WTC11 (cell line): ENCODE results near the gene ADAM19. TPM values are rescaled to one million over a fixed set of nuclear protein-coding genes. Genes with fewer than 3 reads are reported as not detected.

Source experiments
- ATAC-seq: fragments of 200-7000 bp; cut with Tn5 transposase; 2 replicates; pipeline ENCODE4 v1.10.0; 2021; ENCODE audit warnings: mild to moderate bottlenecking, moderate library complexity
- CTCF ChIA-PET: fragments of 300-600 bp; sonication (Branson Sonifier 250); formaldehyde crosslinking; loops from one replicate; lab custom pipeline; 2021; ENCODE audit warnings: antibody characterized with exemption; lab: Charles Lee
- POLR2A ChIA-PET: fragments of 350-600 bp; sonication (Branson Sonifier 250); formaldehyde crosslinking; loops from one replicate; lab custom pipeline; 2021; ENCODE audit warnings: antibody characterized with exemption; lab: Charles Lee
- DNase-seq: peaks from one replicate; pipeline ENCODE4 v3.0.0; 2021; ENCODE audit warnings: low spot score
- H3K27ac Mint-ChIP-seq: 2 replicates; pipeline ENCODE4 v1.8.0; 2021; ENCODE audit warnings: mixed read lengths
- H3K27me3 Mint-ChIP-seq: 2 replicates; pipeline ENCODE4 v1.8.0; 2021; ENCODE audit warnings: low read depth, mild to moderate bottlenecking, moderate library complexity, mixed read lengths
- H3K36me3 Mint-ChIP-seq: 2 replicates; pipeline ENCODE4 v1.8.0; 2021; ENCODE audit warnings: mixed read lengths
- H3K4me1 Mint-ChIP-seq: 2 replicates; pipeline ENCODE4 v1.8.0; 2022; ENCODE audit warnings: mixed read lengths
- H3K4me3 Mint-ChIP-seq: 2 replicates; pipeline ENCODE4 v1.8.0; 2021; ENCODE audit warnings: mild to moderate bottlenecking, moderate library complexity, mixed read lengths
- H3K9me3 Mint-ChIP-seq: 2 replicates; pipeline ENCODE4 v1.8.0; 2021; ENCODE audit warnings: mixed read lengths
- CBFB ChIP-seq: sonication (generic); formaldehyde crosslinking; IDR thresholded peaks from 2 replicates; pipeline ENCODE4 v1.8.1; 2022; ENCODE audit warnings: mild to moderate bottlenecking, low read depth, missing genetic modification reagents
- CREB1 ChIP-seq: sonication (generic); formaldehyde crosslinking; IDR thresholded peaks from 2 replicates; pipeline ENCODE4 v1.8.0; 2023; ENCODE audit warnings: mild to moderate bottlenecking, missing genetic modification reagents
- E2F1 ChIP-seq: sonication (generic); formaldehyde crosslinking; IDR thresholded peaks from 2 replicates; pipeline ENCODE4 v1.8.0; 2022; ENCODE audit warnings: mild to moderate bottlenecking, missing genetic modification reagents
- ELF4 ChIP-seq: sonication (generic); formaldehyde crosslinking; IDR thresholded peaks from 2 replicates; pipeline ENCODE4 v1.8.1; 2022; ENCODE audit warnings: low read depth, mild to moderate bottlenecking, moderate library complexity, missing genetic modification reagents
- ETV6 ChIP-seq: sonication (generic); formaldehyde crosslinking; IDR thresholded peaks from 2 replicates; pipeline ENCODE4 v1.8.1; 2022; ENCODE audit warnings: mild to moderate bottlenecking, missing genetic modification reagents
- GABPB1 ChIP-seq: sonication (generic); formaldehyde crosslinking; IDR thresholded peaks from 2 replicates; pipeline ENCODE4 v1.8.1; 2023; ENCODE audit warnings: mild to moderate bottlenecking, missing genetic modification reagents
- PREB ChIP-seq: sonication (generic); formaldehyde crosslinking; IDR thresholded peaks from 2 replicates; pipeline ENCODE4 v1.8.1; 2022; ENCODE audit warnings: mild to moderate bottlenecking, missing genetic modification reagents, moderate library complexity, borderline replicate concordance
- TP53 ChIP-seq: sonication (generic); formaldehyde crosslinking; IDR thresholded peaks from 2 replicates; pipeline ENCODE4 v1.8.1; 2023; ENCODE audit warnings: mild to moderate bottlenecking, missing genetic modification reagents
- ZBTB21 ChIP-seq: sonication (generic); formaldehyde crosslinking; IDR thresholded peaks from 2 replicates; pipeline ENCODE4 v1.8.1; 2023; ENCODE audit warnings: mild to moderate bottlenecking, missing genetic modification reagents, borderline replicate concordance
- ZNF416 ChIP-seq: fragments of 250-450 bp; sonication (Bioruptor Pico); IDR thresholded peaks from 2 replicates; pipeline ENCODE4 v1.9.0; 2021; ENCODE audit warnings: mild to moderate bottlenecking, inconsistent platforms
- total RNA-seq: library from RNA; stranded (reverse); gene quantifications from 3 replicates; pipeline ENCODE4 v1.2.3, GENCODE V29; 2021
- TF ChIP-seq, protein P1 (sequence below): sonication (generic); formaldehyde crosslinking; IDR thresholded peaks from 2 replicates; pipeline ENCODE4 v1.8.1; 2023; ENCODE audit warnings: mild to moderate bottlenecking, missing genetic modification reagents, moderate library complexity
- TF ChIP-seq, protein P2 (sequence below): fragments of 250-450 bp; sonication (Bioruptor Pico); IDR thresholded peaks from 2 replicates; pipeline ENCODE4 v1.8.0; 2021; ENCODE audit warnings: mild to moderate bottlenecking
- TF ChIP-seq, protein P3 (sequence below): sonication (generic); formaldehyde crosslinking; conservative IDR thresholded peaks from 2 replicates; pipeline ENCODE4 v1.8.1; 2022; ENCODE audit warnings: mild to moderate bottlenecking, missing genetic modification reagents
- TF ChIP-seq, protein P4 (sequence below): fragments of 200-600 bp; IDR thresholded peaks from 2 replicates; pipeline ENCODE4 v1.8.0; 2022; ENCODE audit warnings: antibody characterized with exemption
- TF ChIP-seq, protein P5 (sequence below): sonication (generic); formaldehyde crosslinking; IDR thresholded peaks from 2 replicates; pipeline ENCODE4 v1.8.0; 2023; ENCODE audit warnings: mild to moderate bottlenecking, missing genetic modification reagents
- TF ChIP-seq, protein P6 (sequence below): sonication (generic); formaldehyde crosslinking; IDR thresholded peaks from 2 replicates; pipeline ENCODE4 v1.8.0; 2022; ENCODE audit warnings: mild to moderate bottlenecking, missing genetic modification reagents

The ADAM19 gene
- total RNA-seq, 1 experiment from 2014 or later = 28.6 TPM

DNA sequence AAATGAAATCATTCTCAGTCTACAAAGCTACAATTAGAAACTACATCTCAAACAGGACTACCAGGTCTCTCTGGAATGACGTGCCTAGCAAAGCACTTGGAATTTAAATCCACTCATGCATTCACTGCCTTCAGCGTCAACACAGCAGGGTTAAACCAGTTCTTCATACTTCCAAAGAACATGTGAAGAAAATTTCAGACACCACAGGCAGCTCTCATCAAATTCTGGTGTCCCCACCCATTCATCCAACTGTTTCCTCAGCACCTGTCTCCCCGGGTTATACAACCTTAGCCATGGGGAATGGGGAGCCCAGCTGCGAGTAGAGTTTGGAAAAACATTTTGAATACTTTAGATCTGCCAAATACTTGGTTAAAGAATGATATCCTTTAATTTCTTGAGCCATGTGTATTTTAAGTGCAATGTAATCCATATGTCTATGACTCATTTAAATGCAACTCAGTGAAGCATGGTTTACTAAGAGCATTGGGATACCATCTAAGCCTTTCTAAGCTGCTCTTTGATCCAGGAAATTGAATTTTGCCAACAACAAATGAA is 17.5 kb downstream of the ADAM19 start (continued):
- TF ChIP-seq ZBTB21 (CRISPR knock-in tag) (no peak), CBFB (no peak), ELF4 (CRISPR knock-in tag) (no peak), TP53 (no peak), ETV6 (CRISPR knock-in tag) (no peak)
- TF ChIP-seq, protein P1, sequence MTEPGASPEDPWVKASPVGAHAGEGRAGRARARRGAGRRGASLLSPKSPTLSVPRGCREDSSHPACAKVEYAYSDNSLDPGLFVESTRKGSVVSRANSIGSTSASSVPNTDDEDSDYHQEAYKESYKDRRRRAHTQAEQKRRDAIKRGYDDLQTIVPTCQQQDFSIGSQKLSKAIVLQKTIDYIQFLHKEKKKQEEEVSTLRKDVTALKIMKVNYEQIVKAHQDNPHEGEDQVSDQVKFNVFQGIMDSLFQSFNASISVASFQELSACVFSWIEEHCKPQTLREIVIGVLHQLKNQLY (CRISPR knock-in tag) = no peak
- TF ChIP-seq, protein P2, sequence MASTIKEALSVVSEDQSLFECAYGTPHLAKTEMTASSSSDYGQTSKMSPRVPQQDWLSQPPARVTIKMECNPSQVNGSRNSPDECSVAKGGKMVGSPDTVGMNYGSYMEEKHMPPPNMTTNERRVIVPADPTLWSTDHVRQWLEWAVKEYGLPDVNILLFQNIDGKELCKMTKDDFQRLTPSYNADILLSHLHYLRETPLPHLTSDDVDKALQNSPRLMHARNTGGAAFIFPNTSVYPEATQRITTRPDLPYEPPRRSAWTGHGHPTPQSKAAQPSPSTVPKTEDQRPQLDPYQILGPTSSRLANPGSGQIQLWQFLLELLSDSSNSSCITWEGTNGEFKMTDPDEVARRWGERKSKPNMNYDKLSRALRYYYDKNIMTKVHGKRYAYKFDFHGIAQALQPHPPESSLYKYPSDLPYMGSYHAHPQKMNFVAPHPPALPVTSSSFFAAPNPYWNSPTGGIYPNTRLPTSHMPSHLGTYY (CRISPR knock-in tag) = no peak

GRCh38 chr5:157556615-157557418 is 18.8 kb downstream of the ADAM19 start:
- no peak overlapping the region for H3K27ac Mint-ChIP-seq
- TF ChIP-seq CREB1 (CRISPR knock-in tag) = no peak
- no peak for TF ChIP-seq GABPB1 (CRISPR knock-in tag)
- TF ChIP-seq, protein P3, sequence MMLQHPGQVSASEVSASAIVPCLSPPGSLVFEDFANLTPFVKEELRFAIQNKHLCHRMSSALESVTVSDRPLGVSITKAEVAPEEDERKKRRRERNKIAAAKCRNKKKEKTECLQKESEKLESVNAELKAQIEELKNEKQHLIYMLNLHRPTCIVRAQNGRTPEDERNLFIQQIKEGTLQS = no peak
- no peak for TF ChIP-seq PREB (CRISPR knock-in tag)
- no peak for TF ChIP-seq ZNF416 (CRISPR knock-in tag)
- TF ChIP-seq, protein P4, sequence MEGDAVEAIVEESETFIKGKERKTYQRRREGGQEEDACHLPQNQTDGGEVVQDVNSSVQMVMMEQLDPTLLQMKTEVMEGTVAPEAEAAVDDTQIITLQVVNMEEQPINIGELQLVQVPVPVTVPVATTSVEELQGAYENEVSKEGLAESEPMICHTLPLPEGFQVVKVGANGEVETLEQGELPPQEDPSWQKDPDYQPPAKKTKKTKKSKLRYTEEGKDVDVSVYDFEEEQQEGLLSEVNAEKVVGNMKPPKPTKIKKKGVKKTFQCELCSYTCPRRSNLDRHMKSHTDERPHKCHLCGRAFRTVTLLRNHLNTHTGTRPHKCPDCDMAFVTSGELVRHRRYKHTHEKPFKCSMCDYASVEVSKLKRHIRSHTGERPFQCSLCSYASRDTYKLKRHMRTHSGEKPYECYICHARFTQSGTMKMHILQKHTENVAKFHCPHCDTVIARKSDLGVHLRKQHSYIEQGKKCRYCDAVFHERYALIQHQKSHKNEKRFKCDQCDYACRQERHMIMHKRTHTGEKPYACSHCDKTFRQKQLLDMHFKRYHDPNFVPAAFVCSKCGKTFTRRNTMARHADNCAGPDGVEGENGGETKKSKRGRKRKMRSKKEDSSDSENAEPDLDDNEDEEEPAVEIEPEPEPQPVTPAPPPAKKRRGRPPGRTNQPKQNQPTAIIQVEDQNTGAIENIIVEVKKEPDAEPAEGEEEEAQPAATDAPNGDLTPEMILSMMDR = no peak
- peaks cover 37% of the 10 kb centered on the region for H3K4me1 Mint-ChIP-seq
- POLR2A ChIA-PET = no interaction called here
- H3K9me3 Mint-ChIP-seq = peaks cover 4% of the 10 kb centered on the region
- peaks cover 2% of the 10 kb centered on the region; the same call in 1 of the 2 replicates for H3K36me3 Mint-ChIP-seq
- CTCF ChIA-PET = no interaction called here
- no peak for DNase-seq
- no peaks in the 10 kb centered on the region for H3K27me3 Mint-ChIP-seq
- no peak for ATAC-seq
- H3K4me3 Mint-ChIP-seq = no peak overlapping the region

DNA sequence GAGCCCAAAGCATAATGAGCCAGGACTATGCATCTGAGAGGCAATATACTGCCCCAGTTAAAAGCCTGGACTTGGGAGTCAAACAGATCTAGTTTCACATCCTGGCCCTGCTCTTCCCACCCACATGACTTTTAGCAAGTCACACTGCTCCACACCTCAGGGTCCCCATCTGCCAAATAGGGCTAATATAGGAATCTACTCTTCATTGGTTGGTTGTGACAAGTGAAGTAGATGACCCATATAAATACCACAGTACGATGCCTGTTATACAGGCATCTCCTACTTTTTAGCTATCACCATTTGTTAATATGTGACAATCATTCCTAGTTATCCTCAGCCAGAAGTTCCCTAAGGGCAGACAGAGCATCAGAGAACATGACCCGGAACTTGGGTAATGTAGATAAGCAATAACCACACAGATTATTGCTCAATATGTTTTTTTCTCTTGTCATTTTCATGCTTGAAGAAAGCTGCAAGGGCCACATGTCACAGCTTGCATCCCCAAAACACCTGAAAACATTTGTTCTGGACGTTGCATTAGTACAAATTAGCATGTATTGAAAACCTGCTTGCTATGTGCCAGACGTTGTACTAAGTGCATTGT is 20.4 kb downstream of the ADAM19 start:
- H3K36me3 Mint-ChIP-seq = peaks cover 2% of the 10 kb centered on the region; the same call in 1 of the 2 replicates
- no peak for DNase-seq
- H3K27me3 Mint-ChIP-seq = no peaks in the 10 kb centered on the region
- TF ChIP-seq, protein P5, sequence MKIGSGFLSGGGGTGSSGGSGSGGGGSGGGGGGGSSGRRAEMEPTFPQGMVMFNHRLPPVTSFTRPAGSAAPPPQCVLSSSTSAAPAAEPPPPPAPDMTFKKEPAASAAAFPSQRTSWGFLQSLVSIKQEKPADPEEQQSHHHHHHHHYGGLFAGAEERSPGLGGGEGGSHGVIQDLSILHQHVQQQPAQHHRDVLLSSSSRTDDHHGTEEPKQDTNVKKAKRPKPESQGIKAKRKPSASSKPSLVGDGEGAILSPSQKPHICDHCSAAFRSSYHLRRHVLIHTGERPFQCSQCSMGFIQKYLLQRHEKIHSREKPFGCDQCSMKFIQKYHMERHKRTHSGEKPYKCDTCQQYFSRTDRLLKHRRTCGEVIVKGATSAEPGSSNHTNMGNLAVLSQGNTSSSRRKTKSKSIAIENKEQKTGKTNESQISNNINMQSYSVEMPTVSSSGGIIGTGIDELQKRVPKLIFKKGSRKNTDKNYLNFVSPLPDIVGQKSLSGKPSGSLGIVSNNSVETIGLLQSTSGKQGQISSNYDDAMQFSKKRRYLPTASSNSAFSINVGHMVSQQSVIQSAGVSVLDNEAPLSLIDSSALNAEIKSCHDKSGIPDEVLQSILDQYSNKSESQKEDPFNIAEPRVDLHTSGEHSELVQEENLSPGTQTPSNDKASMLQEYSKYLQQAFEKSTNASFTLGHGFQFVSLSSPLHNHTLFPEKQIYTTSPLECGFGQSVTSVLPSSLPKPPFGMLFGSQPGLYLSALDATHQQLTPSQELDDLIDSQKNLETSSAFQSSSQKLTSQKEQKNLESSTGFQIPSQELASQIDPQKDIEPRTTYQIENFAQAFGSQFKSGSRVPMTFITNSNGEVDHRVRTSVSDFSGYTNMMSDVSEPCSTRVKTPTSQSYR (CRISPR knock-in tag) = no peak
- no peak for TF ChIP-seq E2F1
- TF ChIP-seq, protein P4 = no peak
- TF ChIP-seq, protein P6, sequence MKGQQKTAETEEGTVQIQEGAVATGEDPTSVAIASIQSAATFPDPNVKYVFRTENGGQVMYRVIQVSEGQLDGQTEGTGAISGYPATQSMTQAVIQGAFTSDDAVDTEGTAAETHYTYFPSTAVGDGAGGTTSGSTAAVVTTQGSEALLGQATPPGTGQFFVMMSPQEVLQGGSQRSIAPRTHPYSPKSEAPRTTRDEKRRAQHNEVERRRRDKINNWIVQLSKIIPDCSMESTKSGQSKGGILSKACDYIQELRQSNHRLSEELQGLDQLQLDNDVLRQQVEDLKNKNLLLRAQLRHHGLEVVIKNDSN (CRISPR knock-in tag) = no peak
- TF ChIP-seq, all 79 proteins: peak for 0
- CTCF ChIA-PET = no interaction called here
- no peak overlapping the region for H3K4me3 Mint-ChIP-seq
- H3K4me1 Mint-ChIP-seq = peaks cover 24% of the 10 kb centered on the region
- H3K27ac Mint-ChIP-seq = no peak overlapping the region
- POLR2A ChIA-PET = no interaction called here
- no peak for ATAC-seq
- H3K9me3 Mint-ChIP-seq = peaks cover 4% of the 10 kb centered on the region
